GM23248 (cell line): ENCODE measurements around the gene TAF1D. TPM values are rescaled to one million over a fixed set of nuclear protein-coding genes. Genes with fewer than 3 reads are reported as not detected.
A peak's percentile ranks its signal among the peaks of the same experiment; 100 is the strongest.

Experiments
- DNase-seq: peaks from one replicate; pipeline ENCODE4 v3.0.0-alpha.2; 2015
- H2AFZ ChIP-seq: fragments of 200-600 bp; sonication (generic); 2 replicates; pipeline ENCODE4 v1.6.1; 2016; ENCODE audit warnings: antibody characterized with exemption
- H3F3A ChIP-seq: fragments of 200-600 bp; sonication (generic); 2 replicates; pipeline ENCODE4 v1.6.1; 2016; ENCODE audit warnings: mild to moderate bottlenecking, antibody characterized with exemption, mixed run types; ENCODE audit not compliant: insufficient read depth
- H3K27ac ChIP-seq: fragments of 200-600 bp; sonication (generic); 2 replicates; pipeline ENCODE4 v1.5.1; 2016; ENCODE audit warnings: mild to moderate bottlenecking
- H3K27me3 ChIP-seq: fragments of 200-600 bp; sonication (generic); replicated peaks from 2 replicates; pipeline ENCODE4 v1.6.1; 2016; ENCODE audit warnings: mild to moderate bottlenecking; ENCODE audit not compliant: insufficient read depth
- H3K36me3 ChIP-seq: fragments of 200-600 bp; sonication (generic); 2 replicates; pipeline ENCODE4 v1.6.1; 2016; ENCODE audit warnings: low read depth, mild to moderate bottlenecking
- H3K4me1 ChIP-seq: fragments of 200-600 bp; sonication (generic); 2 replicates; pipeline ENCODE4 v1.6.1; 2016; ENCODE audit warnings: mild to moderate bottlenecking; ENCODE audit not compliant: insufficient read depth
- H3K4me2 ChIP-seq: fragments of 200-600 bp; sonication (generic); one replicate; pipeline ENCODE4 v1.6.1; 2016; ENCODE audit warnings: mild to moderate bottlenecking; ENCODE audit not compliant: unreplicated experiment
- H3K4me3 ChIP-seq: fragments of 200-600 bp; sonication (generic); 2 replicates; pipeline ENCODE4 v1.5.1; 2016; ENCODE audit warnings: mild to moderate bottlenecking
- H3K79me2 ChIP-seq: fragments of 200-600 bp; sonication (generic); 2 replicates; pipeline ENCODE4 v1.6.1; 2016; ENCODE audit warnings: mild to moderate bottlenecking; ENCODE audit not compliant: insufficient read depth
- H3K9ac ChIP-seq: fragments of 200-600 bp; sonication (generic); 2 replicates; pipeline ENCODE4 v1.6.1; 2016; ENCODE audit warnings: mild to moderate bottlenecking
- H3K9me2 ChIP-seq: fragments of 200-600 bp; sonication (generic); 2 replicates; pipeline ENCODE4 v1.6.1; 2016; ENCODE audit warnings: mixed run types, mild to moderate bottlenecking, moderate library complexity; ENCODE audit not compliant: insufficient read depth
- H3K9me3 ChIP-seq: fragments of 200-600 bp; sonication (generic); one replicate; pipeline ENCODE4 v1.6.1; 2017; ENCODE audit warnings: low read depth
- H4K20me1 ChIP-seq: fragments of 200-600 bp; sonication (generic); 2 replicates; pipeline ENCODE4 v1.6.0; 2016; ENCODE audit not compliant: insufficient read depth
- EZH2 ChIP-seq: fragments of 200-600 bp; sonication (generic); IDR thresholded peaks from 2 replicates; pipeline ENCODE4 v1.6.1; 2018; ENCODE audit warnings: antibody characterized with exemption, mild to moderate bottlenecking; ENCODE audit not compliant: insufficient read depth, poor library complexity, severe bottlenecking
- EZH2phosphoT487 ChIP-seq: fragments of 200-600 bp; sonication (generic); IDR thresholded peaks from 2 replicates; pipeline ENCODE4 v1.6.1; 2018; ENCODE audit warnings: antibody characterized with exemption, moderate library complexity, mild to moderate bottlenecking, low read depth; ENCODE audit not compliant: insufficient read depth
- WGBS, 2 experiments: methylation state at CpG; one replicate each; pipeline ENCODE4 v1.1.6; 2015 to 2017; ENCODE audit warnings: low lambda C conversion rate in 2 of 2, low coverage in 1 of 2; ENCODE audit errors: missing lambda C conversion rate in 2 of 2; 5-methylcytosine and 5-hydroxymethylcytosine counted together
- in situ Hi-C: fragments of 300-500 bp; cut with MboI; formaldehyde crosslinking; loops from 2 replicates; pipeline ENCODE4 v1.15.0; 2020
- polyA plus RNA-seq: library from polyadenylated mRNA; unstranded; fragments of >200 nt; fragmentation: Nextera tagmentation; extraction: Ambion mirVana; gene quantifications from 2 replicates; pipeline ENCODE4 v1.2.1, GENCODE V29; 2016
- total RNA-seq: library from RNA; depleted of rRNA; stranded (reverse); fragments of >200 nt; shearing (Covaris generic); gene quantifications from 2 replicates; pipeline ENCODE4 v1.2.3, GENCODE V29; 2014

TAF1D gene
- total and polyA plus RNA-seq, 2 experiments from 2014 or later, result 60.7 to 127 TPM

DNA sequence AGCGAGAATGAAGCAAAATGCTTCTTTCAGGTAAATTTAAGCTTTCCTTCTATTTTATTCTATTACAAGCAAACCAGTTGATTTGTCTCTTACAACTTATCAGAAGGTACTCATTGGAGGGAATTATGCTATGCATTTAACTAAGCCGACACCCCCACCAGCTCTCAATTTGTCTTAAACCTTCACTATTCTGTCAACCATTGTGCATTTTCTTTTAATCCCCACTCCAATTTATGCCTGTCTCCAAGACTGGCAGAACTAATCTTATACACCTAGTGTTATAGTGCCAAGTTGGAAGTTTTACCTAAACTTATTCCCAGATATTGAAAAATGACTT is 12.5 kb downstream of the TAF1D start:
- Histone ChIP-seq H3K9me3 (no peaks in the 10 kb centered on the region), H3K27ac (0 out of 2 replicates have a peak overlapping the region, but pooled peaks have one; percentile 13), H3K4me1 (no peaks in the 10 kb centered on the region), H3K36me3 (peaks cover 65% of the 10 kb centered on the region), H3K4me2 (no peak overlapping the region), H3K4me3 (no peak overlapping the region), H3K9me2 (no peaks in the 10 kb centered on the region), H3K9ac (no peak overlapping the region), H3F3A (peaks cover 97% of the 10 kb centered on the region), H3K79me2 (peaks cover 13% of the 10 kb centered on the region), H2AFZ (no peak overlapping the region), H4K20me1 (no peaks in the 10 kb centered on the region; the same call in 1 of the 2 replicates), H3K27me3 (no peaks in the 10 kb centered on the region)
- no peak for TF ChIP-seq EZH2
- TF ChIP-seq EZH2phosphoT487, result no peak
- 96 to 99% methylated on average over 2 of the region's 2 CpGs for WGBS, 2 experiments
- in situ Hi-C loops, result no loop called here
- DNase-seq, result no peak

GRCh38 chr11:93727985-93728791 is 13.1 kb downstream of the TAF1D start:
- Histone ChIP-seq H3K36me3 (peaks cover 59% of the 10 kb centered on the region), H3K4me2 (no peak overlapping the region), H3K27ac (peak overlapping the region; percentile 5; the same call in 1 of the 2 replicates), H3K79me2 (peaks cover 7% of the 10 kb centered on the region; the same call in 1 of the 2 replicates), H3K4me3 (no peak overlapping the region), H3K9me2 (no peaks in the 10 kb centered on the region), H3F3A (peaks cover 91% of the 10 kb centered on the region), H2AFZ (no peak overlapping the region), H3K9me3 (no peaks in the 10 kb centered on the region), H3K27me3 (no peaks in the 10 kb centered on the region), H4K20me1 (no peaks in the 10 kb centered on the region; the same call in 1 of the 2 replicates), H3K4me1 (no peaks in the 10 kb centered on the region), H3K9ac (no peak overlapping the region)
- in situ Hi-C loops, result no loop called here
- 25 to 26% methylated on average over 4 of the region's 4 CpGs for WGBS, 2 experiments
- no peak for DNase-seq
- TF ChIP-seq EZH2phosphoT487, result no peak

DNA sequence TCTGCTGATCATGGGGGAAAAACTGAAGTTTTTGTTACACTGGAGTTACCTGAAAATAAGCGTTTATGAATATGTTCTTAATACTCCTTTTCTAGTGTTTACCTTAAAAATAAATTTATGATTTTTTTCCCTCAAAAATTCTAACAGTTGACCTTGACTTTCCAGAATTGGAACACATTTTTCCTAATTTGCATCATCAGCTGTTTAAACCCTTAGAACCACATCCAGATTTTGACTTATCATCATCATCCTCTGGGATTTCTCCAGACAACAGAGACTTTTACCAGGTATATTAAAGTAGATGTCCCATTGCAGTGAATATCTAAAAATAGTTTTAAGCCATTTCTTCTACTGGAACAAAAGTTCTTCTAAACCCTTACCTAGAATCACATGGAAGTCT is 17.2 kb downstream of the TAF1D start:
- peaks cover 64% of the 10 kb centered on the region for H3F3A ChIP-seq
- no peak for DNase-seq
- in situ Hi-C loops, result no loop called here
- H3K9ac ChIP-seq, result no peak overlapping the region
- H3K27me3 ChIP-seq, result no peaks in the 10 kb centered on the region
- H3K4me3 ChIP-seq, result no peak overlapping the region
- H3K9me2 ChIP-seq, result no peaks in the 10 kb centered on the region
- H3K4me1 ChIP-seq, result no peaks in the 10 kb centered on the region
- H3K79me2 ChIP-seq, result no peaks in the 10 kb centered on the region
- TF ChIP-seq EZH2 (no peak), EZH2phosphoT487 (no peak)
- no peaks in the 10 kb centered on the region for H4K20me1 ChIP-seq
- no peak overlapping the region for H3K4me2 ChIP-seq
- 94 to 100% methylated on average over 1 of the region's 1 CpG for WGBS, 2 experiments
- H3K9me3 ChIP-seq, result no peaks in the 10 kb centered on the region
- no peak overlapping the region for H3K27ac ChIP-seq
- H2AFZ ChIP-seq, result no peak overlapping the region
- H3K36me3 ChIP-seq, result peaks cover 23% of the 10 kb centered on the region

GRCh38 chr11:93720522-93720921 is 20.8 kb downstream of the TAF1D start:
- H3K4me3 ChIP-seq, result no peak overlapping the region
- no peaks in the 10 kb centered on the region for H3K27me3 ChIP-seq
- no peak overlapping the region for H2AFZ ChIP-seq
- H3F3A ChIP-seq, result peaks cover 29% of the 10 kb centered on the region; the same call in 1 of the 2 replicates
- DNase-seq, result no peak
- in situ Hi-C loops, result no loop called here
- no peaks in the 10 kb centered on the region for H3K9me2 ChIP-seq
- no peaks in the 10 kb centered on the region for H4K20me1 ChIP-seq
- H3K27ac ChIP-seq, result no peak overlapping the region
- H3K36me3 ChIP-seq, result peaks cover 9% of the 10 kb centered on the region; the same call in 1 of the 2 replicates
- WGBS, 2 experiments, result 90% methylated on average over 7 of the region's 7 CpGs
- H3K9me3 ChIP-seq, result no peaks in the 10 kb centered on the region
- no peak overlapping the region for H3K9ac ChIP-seq
- no peaks in the 10 kb centered on the region; the same call in 1 of the 2 replicates for H3K79me2 ChIP-seq
- TF ChIP-seq EZH2, result no peak
- no peak for TF ChIP-seq EZH2phosphoT487
- H3K4me1 ChIP-seq, result no peaks in the 10 kb centered on the region
- no peak overlapping the region for H3K4me2 ChIP-seq
